ENCODE results near the gene CD83. TPM values are rescaled to one million over a fixed set of nuclear protein-coding genes. Genes with fewer than 3 reads are reported as not detected.

Gene CD83
- total RNA-seq, 4 donors from 2014 or later: 1.2 to 4.3 (median 1.8) TPM

DNA sequence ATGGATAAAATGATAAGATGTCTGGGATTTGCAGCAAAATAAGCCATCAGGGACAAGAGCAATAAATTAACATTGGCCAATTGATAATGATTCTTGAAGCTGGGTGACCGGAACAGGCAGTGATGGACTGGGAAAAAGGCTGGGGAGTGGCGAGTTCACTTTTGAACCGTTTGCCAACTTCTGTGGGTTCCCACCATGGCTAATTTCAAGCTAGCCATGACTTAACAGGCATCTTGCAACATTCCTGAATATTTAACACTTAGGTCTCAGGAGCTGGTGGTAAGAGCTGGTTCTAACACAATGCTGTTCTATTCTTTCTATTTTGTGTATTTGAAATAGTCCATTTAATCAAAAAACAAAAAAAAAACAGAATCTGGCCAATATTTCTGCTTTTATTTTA, 37.6 kb upstream of the CD83 start:
- no peaks in the 10 kb centered on the region for H3K36me3 ChIP-seq
- H3K9me3 ChIP-seq: no peaks in the 10 kb centered on the region
- no peak overlapping the region for H3K4me3 ChIP-seq
- H3K4me1 ChIP-seq: peaks cover 0 to 7% (median 4%) of the 10 kb centered on the region in 4 donors
- H3K27ac ChIP-seq (replicated peaks in 1 of 4): no peak overlapping the region
- WGBS: 80% methylated on average over 3 of the region's 3 CpGs
- no peaks in the 10 kb centered on the region for H3K27me3 ChIP-seq
- intact Hi-C loops (cut with DNase I): no loop called here
- TF ChIP-seq POLR2AphosphoS5 (IDR thresholded peaks at IDR 0.05): no peak
- no peak for DNase-seq (ENCODE audit: extremely low spot score)

DNA sequence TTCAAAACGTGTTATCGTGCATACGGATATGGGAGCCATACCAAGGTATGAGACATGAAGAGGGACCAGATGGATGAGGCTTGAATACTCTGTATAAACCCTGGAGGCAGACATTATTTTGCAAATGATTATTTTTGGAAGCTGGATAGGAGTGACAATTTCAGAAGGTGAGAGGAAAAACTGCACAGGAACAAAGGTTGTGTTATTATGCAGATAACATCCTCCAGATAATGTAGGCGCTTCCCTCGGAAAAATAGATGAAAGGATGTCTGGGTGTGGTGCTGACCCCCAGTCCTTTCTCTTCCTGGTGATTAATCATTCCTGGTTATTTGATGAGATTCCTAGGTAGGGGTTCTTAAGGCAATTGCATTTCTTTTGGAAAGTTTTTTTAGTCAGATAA, 36.4 kb upstream of the CD83 start:
- H3K9me3 ChIP-seq: no peaks in the 10 kb centered on the region
- no peaks in the 10 kb centered on the region for H3K27me3 ChIP-seq
- peaks cover 0 to 6% (median under 1%) of the 10 kb centered on the region in 4 donors for H3K4me1 ChIP-seq
- intact Hi-C loops (cut with DNase I): no loop called here
- H3K4me3 ChIP-seq: no peak overlapping the region
- 73% methylated on average over 5 of the region's 5 CpGs for WGBS
- DNase-seq (ENCODE audit: extremely low spot score): no peak
- TF ChIP-seq POLR2AphosphoS5 (IDR thresholded peaks at IDR 0.05) (no peak), EP300 (IDR thresholded peaks at IDR 0.05) (no peak), POLR2A (IDR thresholded peaks at IDR 0.05; ENCODE audit: low read depth) (no peak)
- TF ChIP-seq, protein P1, sequence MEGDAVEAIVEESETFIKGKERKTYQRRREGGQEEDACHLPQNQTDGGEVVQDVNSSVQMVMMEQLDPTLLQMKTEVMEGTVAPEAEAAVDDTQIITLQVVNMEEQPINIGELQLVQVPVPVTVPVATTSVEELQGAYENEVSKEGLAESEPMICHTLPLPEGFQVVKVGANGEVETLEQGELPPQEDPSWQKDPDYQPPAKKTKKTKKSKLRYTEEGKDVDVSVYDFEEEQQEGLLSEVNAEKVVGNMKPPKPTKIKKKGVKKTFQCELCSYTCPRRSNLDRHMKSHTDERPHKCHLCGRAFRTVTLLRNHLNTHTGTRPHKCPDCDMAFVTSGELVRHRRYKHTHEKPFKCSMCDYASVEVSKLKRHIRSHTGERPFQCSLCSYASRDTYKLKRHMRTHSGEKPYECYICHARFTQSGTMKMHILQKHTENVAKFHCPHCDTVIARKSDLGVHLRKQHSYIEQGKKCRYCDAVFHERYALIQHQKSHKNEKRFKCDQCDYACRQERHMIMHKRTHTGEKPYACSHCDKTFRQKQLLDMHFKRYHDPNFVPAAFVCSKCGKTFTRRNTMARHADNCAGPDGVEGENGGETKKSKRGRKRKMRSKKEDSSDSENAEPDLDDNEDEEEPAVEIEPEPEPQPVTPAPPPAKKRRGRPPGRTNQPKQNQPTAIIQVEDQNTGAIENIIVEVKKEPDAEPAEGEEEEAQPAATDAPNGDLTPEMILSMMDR (IDR thresholded peaks at IDR 0.05): no peak
- H3K36me3 ChIP-seq: no peaks in the 10 kb centered on the region
- no peak overlapping the region for H3K27ac ChIP-seq (replicated peaks in 1 of 4)

DNA sequence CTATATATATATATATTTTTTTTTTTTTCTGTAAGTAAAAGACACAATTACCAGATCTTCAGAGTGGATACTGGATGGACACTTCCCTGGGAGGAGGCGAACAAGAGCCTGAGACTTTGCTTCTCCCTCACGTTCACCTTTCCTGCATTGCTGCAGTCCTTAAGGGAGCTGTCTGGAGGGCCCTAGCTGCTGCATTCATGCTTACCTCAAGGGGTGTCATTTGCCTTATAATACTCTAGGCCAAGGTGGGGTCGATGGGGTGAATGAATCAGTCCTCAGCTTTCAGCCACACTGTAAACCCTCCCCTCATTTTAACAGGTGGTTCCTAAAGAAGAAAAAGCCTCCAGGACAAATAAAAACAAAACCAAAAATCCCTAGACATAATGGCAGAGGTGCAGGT, 34.8 kb upstream of the CD83 start:
- no peak for DNase-seq (ENCODE audit: extremely low spot score)
- Histone ChIP-seq H3K9me3 (no peaks in the 10 kb centered on the region), H3K4me1 (peaks cover 0 to 6% (median under 1%) of the 10 kb centered on the region in 4 donors), H3K27me3 (no peaks in the 10 kb centered on the region), H3K36me3 (no peaks in the 10 kb centered on the region), H3K4me3 (no peak overlapping the region), H3K27ac (replicated peaks in 1 of 4) (no peak overlapping the region)
- 72% methylated on average over 3 of the region's 3 CpGs for WGBS
- intact Hi-C loops (cut with DNase I): no loop called here
- TF ChIP-seq, protein P1 (IDR thresholded peaks at IDR 0.05): no peak
- TF ChIP-seq POLR2AphosphoS5 (IDR thresholded peaks at IDR 0.05) (no peak), EP300 (IDR thresholded peaks at IDR 0.05) (no peak), POLR2A (IDR thresholded peaks at IDR 0.05; ENCODE audit: low read depth) (no peak)

DNA sequence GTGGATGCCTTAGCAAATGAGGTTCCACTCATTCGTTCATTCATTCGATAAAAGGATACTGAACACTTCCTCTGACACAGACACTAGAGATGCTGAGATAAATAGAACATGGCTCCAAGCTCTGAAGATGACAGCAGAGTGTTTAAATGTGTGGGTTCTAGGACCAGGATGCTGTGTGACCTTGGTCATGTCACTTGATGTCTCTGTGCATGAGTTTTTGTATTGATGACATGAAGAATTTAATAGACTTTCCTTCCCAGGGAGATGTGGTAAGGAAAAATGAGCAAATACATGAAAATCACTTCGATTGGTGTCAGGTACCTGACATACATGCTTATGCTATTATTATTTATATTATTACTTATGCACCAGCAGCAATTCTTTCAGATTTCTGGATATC, 34.3 kb upstream of the CD83 start:
- TF ChIP-seq, protein P1 (IDR thresholded peaks at IDR 0.05): no peak
- TF ChIP-seq EP300 (IDR thresholded peaks at IDR 0.05) (no peak), POLR2A (IDR thresholded peaks at IDR 0.05; ENCODE audit: low read depth) (no peak), POLR2AphosphoS5 (IDR thresholded peaks at IDR 0.05) (no peak)
- H3K36me3 ChIP-seq: no peaks in the 10 kb centered on the region
- H3K27me3 ChIP-seq: no peaks in the 10 kb centered on the region
- no peak for DNase-seq (ENCODE audit: extremely low spot score)
- peaks cover 0 to 6% (median under 1%) of the 10 kb centered on the region in 4 donors for H3K4me1 ChIP-seq
- H3K27ac ChIP-seq (replicated peaks in 1 of 4): no peak overlapping the region
- 93% methylated on average over 3 of the region's 3 CpGs for WGBS
- intact Hi-C loops (cut with DNase I): no loop called here
- no peaks in the 10 kb centered on the region for H3K9me3 ChIP-seq
- H3K4me3 ChIP-seq: no peak overlapping the region

DNA sequence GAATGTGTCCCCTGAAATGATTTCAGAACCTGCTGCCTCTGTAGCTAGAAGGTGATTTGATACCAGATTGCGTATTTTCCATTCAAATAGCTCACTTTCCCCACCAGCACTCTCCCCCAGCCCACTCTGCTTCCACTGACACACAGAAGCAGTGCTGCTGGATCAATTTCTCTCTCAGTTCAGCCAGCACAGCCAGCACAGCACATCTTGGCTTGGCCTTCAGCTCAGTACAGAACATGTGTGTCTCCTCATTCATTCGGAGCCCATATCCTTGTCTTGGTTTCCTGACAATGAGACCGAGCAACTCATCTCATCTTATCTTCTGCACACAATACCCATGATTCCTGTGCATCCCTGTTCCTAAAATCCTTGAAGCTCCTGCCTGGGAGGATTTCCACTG, 33.8 kb upstream of the CD83 start:
- H3K27ac ChIP-seq (replicated peaks in 1 of 4): no peak overlapping the region
- H3K4me1 ChIP-seq: peaks cover 0 to 6% (median under 1%) of the 10 kb centered on the region in 4 donors
- H3K36me3 ChIP-seq: no peaks in the 10 kb centered on the region
- no peaks in the 10 kb centered on the region for H3K27me3 ChIP-seq
- intact Hi-C loops (cut with DNase I): no loop called here
- WGBS: 61% methylated on average over 3 of the region's 3 CpGs
- H3K4me3 ChIP-seq: no peak overlapping the region
- TF ChIP-seq POLR2A (IDR thresholded peaks at IDR 0.05; ENCODE audit: low read depth) (no peak), EP300 (IDR thresholded peaks at IDR 0.05) (no peak), POLR2AphosphoS5 (IDR thresholded peaks at IDR 0.05) (no peak)
- TF ChIP-seq, protein P1 (IDR thresholded peaks at IDR 0.05): no peak
- H3K9me3 ChIP-seq: no peaks in the 10 kb centered on the region
- DNase-seq (ENCODE audit: extremely low spot score): no peak
